ENCODE data around the gene AAGAB.

Gene AAGAB

DNA sequence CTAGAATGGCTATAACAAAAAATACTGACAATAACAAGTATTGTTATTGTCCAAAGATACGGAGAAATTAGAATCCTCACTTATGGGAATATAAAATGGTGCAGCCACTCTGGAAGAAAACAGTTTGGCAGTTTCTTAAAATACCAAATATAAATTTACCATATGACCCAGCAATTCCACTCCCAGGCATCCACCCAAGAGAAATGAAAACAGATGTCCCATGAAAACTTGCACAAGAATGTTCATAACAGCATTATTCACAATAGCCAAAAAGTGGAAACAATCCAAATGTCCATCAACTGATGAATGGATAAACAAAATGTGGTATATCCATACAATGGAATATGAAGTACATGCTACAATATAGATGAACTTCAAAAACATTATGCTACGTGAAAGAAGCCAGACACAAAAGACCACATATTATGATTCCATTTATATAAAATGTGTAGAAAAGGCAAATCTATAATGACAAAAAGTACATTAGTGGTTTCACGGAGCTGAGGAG, 9.4 kb downstream of the AAGAB start:
- H3K27ac Mint-ChIP-seq = no peak overlapping the region
- intact Hi-C loops (cut with micrococcal nuclease) = no loop called here
- no peak overlapping the region for H3K4me3 Mint-ChIP-seq
- H3K36me3 Mint-ChIP-seq (ENCODE audit: low read depth) = peaks cover 32% of the 10 kb centered on the region
- peaks cover 9% of the 10 kb centered on the region for H3K9me3 Mint-ChIP-seq
- peaks cover 41% of the 10 kb centered on the region for H3K4me1 Mint-ChIP-seq (ENCODE audit: low read depth)
- H3K27me3 Mint-ChIP-seq = no peaks in the 10 kb centered on the region

DNA sequence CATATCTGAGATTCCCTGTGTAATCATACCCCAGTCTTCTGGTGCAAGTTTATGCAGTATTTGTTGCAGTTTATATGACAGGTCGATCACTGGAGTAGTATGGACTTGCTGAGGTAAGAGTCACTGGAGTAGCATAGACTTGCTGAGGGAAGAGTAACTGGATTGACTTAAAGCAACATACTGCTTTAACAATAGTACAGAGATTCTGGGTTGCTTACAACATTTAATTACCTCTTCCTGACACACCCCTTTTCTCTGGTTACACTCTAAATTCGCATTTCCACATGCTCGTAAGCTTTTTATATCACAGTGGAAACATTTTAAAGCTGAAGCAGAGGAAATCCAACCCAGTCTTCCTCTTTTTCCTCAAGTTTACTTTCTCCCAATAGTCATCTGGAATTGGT, 11.8 kb downstream of the AAGAB start:
- intact Hi-C loops (cut with micrococcal nuclease) = no loop called here
- peaks cover 26% of the 10 kb centered on the region for H3K36me3 Mint-ChIP-seq (ENCODE audit: low read depth)
- peaks cover 7% of the 10 kb centered on the region for H3K9me3 Mint-ChIP-seq
- no peak overlapping the region for H3K4me3 Mint-ChIP-seq
- H3K4me1 Mint-ChIP-seq (ENCODE audit: low read depth) = peaks cover 35% of the 10 kb centered on the region
- peak overlapping the region; percentile 25 for H3K27ac Mint-ChIP-seq
- no peaks in the 10 kb centered on the region for H3K27me3 Mint-ChIP-seq

DNA sequence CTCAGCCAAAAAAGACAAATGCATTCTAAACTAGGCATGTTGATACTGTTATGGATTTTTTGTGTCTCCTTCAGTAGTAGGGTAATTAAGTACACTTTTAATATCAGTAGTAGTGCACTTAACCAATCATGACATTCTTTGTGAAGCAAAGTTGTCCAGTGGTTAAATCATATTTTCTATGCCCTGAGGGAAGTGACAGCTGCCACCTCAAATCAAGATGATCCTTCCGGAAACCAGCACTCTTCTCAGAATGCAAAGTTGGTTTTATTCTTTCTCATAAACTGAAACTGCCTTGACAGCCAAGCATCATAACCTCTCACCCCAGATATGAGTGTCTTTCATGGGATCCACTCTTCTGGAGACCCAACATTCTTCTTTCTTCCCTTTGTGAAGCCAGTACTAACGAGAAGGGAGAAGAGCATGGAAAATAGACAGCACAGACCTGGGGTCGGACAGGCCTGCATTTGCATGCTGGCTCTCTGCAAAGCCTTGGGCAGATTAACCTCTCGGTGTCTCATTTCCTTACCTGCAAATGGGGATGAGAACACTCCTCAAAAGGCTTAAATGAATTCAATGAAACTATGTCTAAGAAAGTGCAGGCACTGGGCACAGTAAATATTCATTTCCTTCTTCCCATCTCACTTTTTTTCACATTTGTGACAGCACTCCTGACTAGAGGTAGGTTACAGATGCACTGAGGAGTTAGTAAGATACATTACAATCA, 13.2 kb downstream of the AAGAB start:
- intact Hi-C loops (cut with micrococcal nuclease) = no loop called here
- Mint-ChIP-seq H3K27ac (peak overlapping the region; percentile 50), H3K27me3 (no peaks in the 10 kb centered on the region), H3K4me3 (no peak overlapping the region), H3K9me3 (no peaks in the 10 kb centered on the region), H3K36me3 (ENCODE audit: low read depth) (peaks cover 15% of the 10 kb centered on the region), H3K4me1 (ENCODE audit: low read depth) (peaks cover 35% of the 10 kb centered on the region)

DNA sequence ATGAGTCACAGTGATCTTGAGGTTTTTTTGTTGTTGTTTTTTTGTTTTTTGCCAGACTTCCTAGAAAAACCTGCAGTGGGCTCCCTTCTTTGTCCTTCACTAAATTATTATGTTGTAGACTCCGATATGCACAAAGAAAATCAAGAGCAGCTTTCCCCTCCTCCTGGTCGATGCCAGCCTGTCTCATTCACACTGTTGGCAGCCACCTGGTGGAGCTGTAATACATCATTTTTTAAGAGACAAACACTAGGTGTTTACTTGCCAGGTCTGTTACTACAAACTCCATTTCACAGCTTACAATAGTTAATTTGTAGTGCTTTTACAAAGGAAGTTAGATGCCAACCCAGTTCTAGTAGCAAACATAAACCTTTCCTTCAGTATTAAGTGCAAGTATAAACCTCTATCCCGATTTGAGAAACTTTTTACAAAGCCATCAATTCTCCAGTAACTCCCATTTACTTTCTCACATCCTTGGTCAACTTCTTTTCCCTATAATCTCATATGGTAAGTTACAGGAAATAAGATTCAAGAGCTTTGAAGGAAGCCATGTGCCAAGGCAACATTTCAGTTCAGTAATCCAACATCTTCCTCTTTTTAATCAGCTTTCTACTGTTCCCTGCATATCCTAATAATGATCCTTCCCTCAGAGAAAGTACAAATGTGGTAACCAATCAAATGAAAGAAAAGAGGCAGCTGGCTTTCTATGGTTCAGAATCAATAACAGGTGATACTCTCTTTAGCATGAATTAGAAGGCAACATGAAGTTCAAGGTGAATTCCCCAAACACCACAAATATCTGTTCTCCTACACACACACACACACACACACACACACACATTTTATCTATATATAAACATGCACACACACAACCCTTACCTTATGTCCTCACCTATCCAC, 14.0 kb downstream of the AAGAB start:
- intact Hi-C loops (cut with micrococcal nuclease) = no loop called here

DNA sequence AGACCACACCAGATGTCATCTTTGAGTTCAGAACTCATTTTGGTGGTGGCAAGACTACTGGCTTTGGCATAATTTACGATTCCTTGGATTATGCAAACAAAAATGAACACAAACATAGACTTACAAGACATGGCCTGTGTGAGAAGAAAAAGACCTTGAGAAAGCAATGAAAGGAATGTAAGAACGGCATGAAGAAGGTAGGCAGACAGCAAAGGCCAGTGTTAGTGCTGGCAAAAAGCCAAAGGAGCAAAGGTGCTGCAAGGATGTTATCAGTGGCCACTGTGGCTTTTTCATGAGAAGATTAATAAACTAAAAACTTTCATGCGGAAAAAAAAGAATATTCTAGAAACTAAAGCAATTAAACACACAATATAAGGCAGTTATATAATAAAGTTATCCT, 21.9 kb downstream of the AAGAB start:
- no peak overlapping the region for H3K4me3 Mint-ChIP-seq
- no peaks in the 10 kb centered on the region for H3K9me3 Mint-ChIP-seq
- H3K36me3 Mint-ChIP-seq (ENCODE audit: low read depth) = peaks cover 83% of the 10 kb centered on the region
- no peak overlapping the region for H3K27ac Mint-ChIP-seq
- intact Hi-C loops (cut with micrococcal nuclease) = no loop called here
- H3K27me3 Mint-ChIP-seq = no peaks in the 10 kb centered on the region
- H3K4me1 Mint-ChIP-seq (ENCODE audit: low read depth) = peaks cover 5% of the 10 kb centered on the region

More for the DNA sequence above, 14.0 kb downstream of the AAGAB start:
- Mint-ChIP-seq H3K4me3 (no peak overlapping the region), H3K4me1 (ENCODE audit: low read depth) (peaks cover 35% of the 10 kb centered on the region), H3K27ac (peak overlapping the region; percentile 50), H3K9me3 (no peaks in the 10 kb centered on the region), H3K27me3 (no peaks in the 10 kb centered on the region), H3K36me3 (ENCODE audit: low read depth) (peaks cover 15% of the 10 kb centered on the region)

DNA sequence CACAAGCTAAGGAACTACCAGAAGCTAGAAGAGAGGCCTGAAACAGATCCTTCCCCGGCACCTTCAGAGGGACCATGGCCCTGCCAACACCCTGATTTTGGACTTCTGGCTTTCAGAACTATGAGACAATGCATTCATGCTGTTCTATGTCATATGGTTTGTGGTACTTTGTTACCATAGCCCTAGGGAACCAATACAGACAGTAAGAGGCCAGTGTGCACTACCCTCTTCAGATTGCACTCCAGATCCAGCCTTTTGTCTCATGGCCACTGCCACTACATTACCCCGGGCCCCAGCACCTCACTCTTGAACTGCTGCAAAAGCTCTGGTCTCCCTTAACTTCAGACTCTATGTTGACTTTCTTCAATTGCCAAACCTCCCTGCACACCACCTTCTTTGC, 24.0 kb downstream of the AAGAB start:
- Mint-ChIP-seq H3K4me1 (ENCODE audit: low read depth) (peaks cover 5% of the 10 kb centered on the region), H3K4me3 (no peak overlapping the region), H3K9me3 (no peaks in the 10 kb centered on the region), H3K36me3 (ENCODE audit: low read depth) (peaks cover 72% of the 10 kb centered on the region), H3K27ac (no peak overlapping the region), H3K27me3 (no peaks in the 10 kb centered on the region)
- intact Hi-C loops (cut with micrococcal nuclease) = no loop called here

DNA sequence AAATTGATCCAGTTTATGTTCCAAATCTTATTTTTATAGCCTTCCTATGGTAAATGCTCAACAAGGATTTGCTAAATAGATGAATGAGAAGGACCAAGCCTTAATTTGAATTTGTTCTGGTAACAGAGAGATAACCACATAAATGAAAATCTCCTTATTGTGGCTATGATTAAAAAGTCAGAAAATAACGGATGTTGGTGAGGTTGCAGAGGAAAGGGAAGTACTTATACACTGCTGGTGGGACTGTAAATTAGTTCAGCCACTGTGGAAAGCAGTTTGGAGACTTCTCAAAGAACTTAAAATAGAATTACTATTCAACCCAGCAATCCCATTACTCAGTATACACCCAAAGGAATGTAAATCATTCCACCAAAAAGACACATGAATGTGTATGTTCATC, 26.2 kb downstream of the AAGAB start:
- H3K27ac Mint-ChIP-seq = no peak overlapping the region
- intact Hi-C loops (cut with micrococcal nuclease) = loop anchor here (10.0 kb wide), 1 partner anchor 507 kb away; no protein-coding TSS in a partner anchor
- H3K9me3 Mint-ChIP-seq = no peaks in the 10 kb centered on the region
- no peaks in the 10 kb centered on the region for H3K27me3 Mint-ChIP-seq
- H3K4me1 Mint-ChIP-seq (ENCODE audit: low read depth) = peaks cover 5% of the 10 kb centered on the region
- peaks cover 50% of the 10 kb centered on the region for H3K36me3 Mint-ChIP-seq (ENCODE audit: low read depth)
- no peak overlapping the region for H3K4me3 Mint-ChIP-seq

DNA sequence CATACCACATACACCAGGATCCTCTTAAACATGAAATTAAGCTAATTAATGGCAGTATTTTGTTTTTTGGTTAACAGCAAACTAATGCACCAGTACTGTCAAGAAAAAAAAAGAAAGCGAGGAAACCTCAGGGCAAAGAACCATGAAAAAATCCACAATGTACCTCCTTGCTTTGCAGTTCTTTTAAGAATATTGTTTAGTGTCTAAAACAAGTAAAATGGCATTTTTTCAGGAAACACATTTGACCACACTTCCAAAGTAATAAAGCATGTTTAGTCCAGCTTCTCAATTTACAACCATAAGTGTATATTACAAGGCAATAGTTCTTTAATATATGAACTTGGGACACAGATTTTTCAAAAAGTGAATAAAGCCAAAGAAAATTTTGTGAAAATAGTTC, 26.6 kb downstream of the AAGAB start:
- Mint-ChIP-seq H3K27ac (no peak overlapping the region), H3K4me3 (no peak overlapping the region), H3K9me3 (no peaks in the 10 kb centered on the region), H3K36me3 (ENCODE audit: low read depth) (peaks cover 45% of the 10 kb centered on the region), H3K27me3 (no peaks in the 10 kb centered on the region), H3K4me1 (ENCODE audit: low read depth) (peaks cover 5% of the 10 kb centered on the region)
- intact Hi-C loops (cut with micrococcal nuclease) = loop anchor here (10.0 kb wide), 1 partner anchor 507 kb away; no protein-coding TSS in a partner anchor

DNA sequence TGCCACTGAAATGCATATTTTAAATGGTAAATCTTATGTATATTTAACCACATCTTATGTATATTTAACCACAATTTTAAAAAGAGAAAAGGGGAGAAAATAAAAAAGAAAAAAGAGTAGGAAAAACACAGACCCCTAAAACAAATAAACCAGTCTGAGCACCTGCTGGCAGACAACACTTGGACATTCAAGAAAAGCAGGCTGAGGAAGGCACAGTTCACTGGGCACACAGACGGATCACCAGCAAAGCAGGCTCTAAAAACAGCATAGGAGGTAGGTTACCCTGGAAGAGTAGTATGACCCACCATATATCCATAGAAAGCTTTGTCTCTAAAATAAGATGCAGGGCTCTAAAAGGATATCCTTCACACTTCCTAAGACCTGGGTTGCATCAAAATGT, 27.0 kb downstream of the AAGAB start:
- Mint-ChIP-seq H3K4me1 (ENCODE audit: low read depth) (peaks cover 5% of the 10 kb centered on the region), H3K4me3 (no peak overlapping the region), H3K36me3 (ENCODE audit: low read depth) (peaks cover 41% of the 10 kb centered on the region), H3K27me3 (no peaks in the 10 kb centered on the region), H3K9me3 (no peaks in the 10 kb centered on the region), H3K27ac (no peak overlapping the region)
- intact Hi-C loops (cut with micrococcal nuclease) = loop anchor here (10.0 kb wide), 1 partner anchor 507 kb away; no protein-coding TSS in a partner anchor

DNA sequence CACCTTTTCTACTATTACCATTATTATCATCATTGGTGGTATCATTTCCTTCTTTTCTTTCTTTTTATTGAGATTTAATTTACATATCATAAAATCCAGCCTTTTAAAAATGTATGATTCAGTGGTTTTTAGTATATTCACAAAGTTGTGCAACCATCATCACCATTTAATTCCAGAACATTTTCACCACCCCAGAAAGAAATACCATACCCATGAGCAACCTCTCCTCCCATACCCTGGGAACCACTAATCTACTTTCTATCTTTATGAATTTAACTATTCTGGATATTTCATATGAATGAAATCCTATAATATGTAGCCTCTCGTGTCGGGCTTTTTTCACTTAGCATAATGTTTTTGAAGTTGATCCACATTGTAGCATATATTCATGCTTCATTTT, 29.1 kb downstream of the AAGAB start:
- intact Hi-C loops (cut with micrococcal nuclease) = loop anchor here (10.0 kb wide), 1 partner anchor 509 kb away; no protein-coding TSS in a partner anchor
- Mint-ChIP-seq H3K4me3 (no peak overlapping the region), H3K36me3 (ENCODE audit: low read depth) (peaks cover 20% of the 10 kb centered on the region), H3K27ac (no peak overlapping the region), H3K27me3 (no peaks in the 10 kb centered on the region), H3K4me1 (ENCODE audit: low read depth) (peaks cover 5% of the 10 kb centered on the region), H3K9me3 (no peaks in the 10 kb centered on the region)

DNA sequence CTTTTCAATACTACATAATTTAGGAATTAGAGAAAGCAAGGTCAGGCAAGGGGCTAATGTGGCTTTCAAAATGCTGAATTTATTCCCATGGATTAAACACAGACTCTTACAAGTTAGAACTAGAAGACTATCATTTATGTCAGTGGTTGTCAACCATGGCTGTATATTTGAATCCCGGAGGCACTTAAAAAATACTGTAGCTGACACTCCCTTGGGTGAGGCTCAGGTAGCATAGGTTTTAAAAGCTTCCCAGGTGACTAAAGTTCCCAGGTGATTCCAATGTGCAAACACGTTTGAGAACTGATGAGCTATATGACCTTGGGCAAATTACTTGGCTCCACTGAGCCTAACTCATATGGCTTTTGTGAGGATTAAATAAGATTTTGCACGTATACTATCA, 29.6 kb downstream of the AAGAB start:
- Mint-ChIP-seq H3K9me3 (no peaks in the 10 kb centered on the region), H3K36me3 (ENCODE audit: low read depth) (peaks cover 16% of the 10 kb centered on the region), H3K27ac (no peak overlapping the region), H3K27me3 (no peaks in the 10 kb centered on the region), H3K4me3 (no peak overlapping the region), H3K4me1 (ENCODE audit: low read depth) (peaks cover 5% of the 10 kb centered on the region)
- intact Hi-C loops (cut with micrococcal nuclease) = loop anchor here (10.0 kb wide), 1 partner anchor 510 kb away; no protein-coding TSS in a partner anchor

DNA sequence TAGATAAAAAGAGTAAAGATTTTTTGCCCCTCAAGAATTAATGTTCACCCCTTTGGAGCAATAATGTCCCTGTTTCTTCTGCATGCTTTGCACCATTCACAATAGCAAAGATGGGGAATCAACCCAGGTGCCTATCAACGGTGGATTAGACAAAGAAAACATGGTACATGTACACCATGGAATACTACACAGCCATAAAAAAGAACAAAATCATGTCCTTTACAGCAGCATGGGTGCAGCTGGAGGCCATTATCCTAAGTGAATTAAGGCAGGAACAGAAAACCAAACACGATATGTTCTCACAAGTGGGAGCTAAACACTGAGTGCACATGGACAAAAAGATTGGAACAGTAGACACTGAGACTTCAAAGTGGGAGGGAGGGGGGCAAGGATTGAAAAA, 35.2 kb downstream of the AAGAB start:
- intact Hi-C loops (cut with micrococcal nuclease) = no loop called here
- Mint-ChIP-seq H3K27ac (no peak overlapping the region), H3K9me3 (no peaks in the 10 kb centered on the region), H3K36me3 (ENCODE audit: low read depth) (peaks cover 21% of the 10 kb centered on the region), H3K27me3 (no peaks in the 10 kb centered on the region), H3K4me3 (no peak overlapping the region), H3K4me1 (ENCODE audit: low read depth) (peaks cover 8% of the 10 kb centered on the region)

DNA sequence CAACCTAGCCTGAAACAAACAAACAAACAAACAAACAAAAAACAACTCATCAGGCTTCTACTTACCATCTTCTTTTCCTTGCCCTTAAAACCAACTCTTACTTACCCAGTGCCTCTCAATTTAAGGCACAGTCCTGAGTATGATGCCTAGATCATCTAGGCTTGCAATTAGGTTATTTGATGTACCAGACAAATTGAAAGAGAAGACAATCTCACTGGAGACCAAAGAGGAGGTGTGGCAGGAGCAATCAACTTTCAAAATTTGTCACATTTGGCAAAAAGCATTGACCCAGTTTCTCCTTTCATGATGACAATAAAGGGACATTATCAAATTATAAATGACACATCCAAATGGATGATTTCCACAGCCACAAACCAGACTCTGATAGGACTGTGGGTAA, 36.0 kb downstream of the AAGAB start:
- no peak overlapping the region for H3K27ac Mint-ChIP-seq
- peaks cover 8% of the 10 kb centered on the region for H3K4me1 Mint-ChIP-seq (ENCODE audit: low read depth)
- intact Hi-C loops (cut with micrococcal nuclease) = no loop called here
- H3K27me3 Mint-ChIP-seq = no peaks in the 10 kb centered on the region
- H3K4me3 Mint-ChIP-seq = no peak overlapping the region
- no peaks in the 10 kb centered on the region for H3K9me3 Mint-ChIP-seq
- H3K36me3 Mint-ChIP-seq (ENCODE audit: low read depth) = peaks cover 21% of the 10 kb centered on the region

DNA sequence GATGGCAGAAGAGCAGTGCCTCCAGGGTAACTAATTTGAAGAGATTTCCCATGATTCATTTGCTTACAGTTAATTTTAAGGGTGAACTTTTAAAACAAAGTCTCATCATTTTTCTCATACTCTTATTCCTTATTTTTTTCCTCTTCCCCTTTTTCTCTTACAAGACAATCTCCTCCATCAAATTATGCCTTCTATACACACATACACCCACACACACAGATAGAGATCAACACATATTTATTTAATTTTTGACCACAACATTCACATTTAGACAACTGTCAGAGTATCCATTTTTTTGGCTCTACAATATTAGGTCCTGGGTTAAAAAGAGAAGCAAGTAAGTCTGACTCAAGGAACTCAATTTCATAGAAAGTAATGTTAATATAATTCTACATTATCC, 37.6 kb downstream of the AAGAB start:
- no peak overlapping the region for H3K27ac Mint-ChIP-seq
- peaks cover 24% of the 10 kb centered on the region for H3K36me3 Mint-ChIP-seq (ENCODE audit: low read depth)
- H3K4me3 Mint-ChIP-seq = no peak overlapping the region
- no peaks in the 10 kb centered on the region for H3K27me3 Mint-ChIP-seq
- H3K9me3 Mint-ChIP-seq = no peaks in the 10 kb centered on the region
- intact Hi-C loops (cut with micrococcal nuclease) = no loop called here
- H3K4me1 Mint-ChIP-seq (ENCODE audit: low read depth) = peaks cover 8% of the 10 kb centered on the region

Data from dendritic cell treated with granulocyte-macrophage colony-stimulating factor and Interleukin-4, amounts not matched to agents 40 ng/mL and 50 ng/mL, for 4 days (primary cell).